Neural progenitor cell (in vitro differentiated cells): Measurements from ENCODE around the gene MAPK10. TPM values are rescaled to one million over a fixed set of nuclear protein-coding genes. Genes with fewer than 3 reads are reported as not detected.
A peak's percentile ranks its signal among the peaks of the same experiment; 100 is the strongest.

Source experiments
- DNase-seq: peaks from one replicate; pipeline ENCODE4 v3.0.0-alpha.2; 2016; ENCODE audit warnings: low spot score
- H2AFZ ChIP-seq: fragments of 200-600 bp; sonication (generic); replicated peaks from 2 replicates; pipeline ENCODE4 v1.6.1; 2016; ENCODE audit warnings: antibody characterized with exemption
- H3F3A ChIP-seq: fragments of 200-600 bp; sonication (generic); 2 replicates; pipeline ENCODE4 v1.6.1; 2016; ENCODE audit warnings: antibody characterized with exemption, low read depth
- H3K27ac ChIP-seq: fragments of 200-600 bp; sonication (generic); 2 replicates; pipeline ENCODE4 v1.5.1; 2016; ENCODE audit warnings: mild to moderate bottlenecking
- H3K27me3 ChIP-seq: fragments of 200-600 bp; sonication (generic); 2 replicates; pipeline ENCODE4 v1.6.1; 2016; ENCODE audit warnings: mild to moderate bottlenecking, moderate library complexity
- H3K36me3 ChIP-seq: fragments of 200-600 bp; sonication (generic); 2 replicates; pipeline ENCODE4 v1.5.1; 2016
- H3K4me1 ChIP-seq: fragments of 200-600 bp; sonication (generic); 2 replicates; pipeline ENCODE4 v1.6.1; 2016; ENCODE audit warnings: mixed run types
- H3K4me2 ChIP-seq: fragments of 200-600 bp; sonication (generic); 2 replicates; pipeline ENCODE4 v1.6.1; 2016
- H3K4me3 ChIP-seq: fragments of 200-600 bp; sonication (generic); 2 replicates; pipeline ENCODE4 v1.5.1; 2016
- H3K79me2 ChIP-seq: fragments of 200-600 bp; sonication (generic); 2 replicates; pipeline ENCODE4 v1.6.1; 2016; ENCODE audit warnings: low read depth
- H3K9ac ChIP-seq: fragments of 200-600 bp; sonication (generic); 2 replicates; pipeline ENCODE4 v1.6.1; 2016
- H3K9me3 ChIP-seq: fragments of 200-600 bp; sonication (generic); 2 replicates; pipeline ENCODE4 v1.5.1; 2016; ENCODE audit warnings: low read depth
- H4K20me1 ChIP-seq: fragments of 200-600 bp; sonication (generic); 2 replicates; pipeline ENCODE4 v1.6.1; 2016; ENCODE audit warnings: low read depth
- H3K27ac Mint-ChIP-seq: 3 replicates; pipeline ENCODE4 v1.8.0; 2021; ENCODE audit warnings: mixed read lengths
- H3K27me3 Mint-ChIP-seq: 2 replicates; pipeline ENCODE4 v1.8.0; 2022; ENCODE audit warnings: low read depth, mild to moderate bottlenecking, inconsistent platforms, moderate library complexity, mixed read lengths; ENCODE audit not compliant: insufficient read depth
- H3K36me3 Mint-ChIP-seq: 3 replicates; pipeline ENCODE4 v1.8.0; 2021; ENCODE audit warnings: mixed read lengths
- H3K4me1 Mint-ChIP-seq: 3 replicates; pipeline ENCODE4 v1.8.0; 2021; ENCODE audit warnings: mixed read lengths
- H3K4me3 Mint-ChIP-seq: 3 replicates; pipeline ENCODE4 v1.8.0; 2021; ENCODE audit warnings: mild to moderate bottlenecking, moderate library complexity, mixed read lengths
- H3K9me3 Mint-ChIP-seq: 3 replicates; pipeline ENCODE4 v1.8.0; 2020; ENCODE audit warnings: mixed read lengths
- CTCF ChIP-seq: fragments of 200-600 bp; sonication (generic); IDR thresholded peaks from 2 replicates; pipeline ENCODE4 v1.5.1; 2017; ENCODE audit warnings: antibody characterized with exemption, mild to moderate bottlenecking
- EZH2 ChIP-seq: fragments of 200-600 bp; sonication (generic); IDR thresholded peaks from 2 replicates; pipeline ENCODE4 v1.6.1; 2017; ENCODE audit warnings: antibody characterized with exemption, mild to moderate bottlenecking, moderate library complexity
- EZH2phosphoT487 ChIP-seq: fragments of 200-600 bp; sonication (generic); IDR thresholded peaks from 2 replicates; pipeline ENCODE4 v1.6.1; 2017; ENCODE audit warnings: antibody characterized with exemption
- total RNA-seq: library from RNA; depleted of rRNA; stranded (reverse); fragments of >200 nt; gene quantifications from 2 replicates; pipeline ENCODE4 v1.2.3, GENCODE V29; 2015; ENCODE audit warnings: low replicate concordance

MAPK10 gene
- total RNA-seq, 1 donor from 2014 or later = 383 TPM

- Mint-ChIP-seq H3K27me3 (no peaks in the 10 kb centered on the region), H3K4me3 (no peak overlapping the region), H3K4me1 (peaks cover 12% of the 10 kb centered on the region), H3K9me3 (peaks cover 11% of the 10 kb centered on the region), H3K27ac (peak overlapping the region; percentile 51), H3K36me3 (peaks cover 7% of the 10 kb centered on the region)
- Histone ChIP-seq H4K20me1 (no peaks in the 10 kb centered on the region), H3K4me2 (no peak overlapping the region), H3K4me3 (no peak overlapping the region), H3K79me2 (peaks cover 48% of the 10 kb centered on the region), H2AFZ (no peak overlapping the region), H3K27ac (peak overlapping the region; percentile 43), H3F3A (peaks cover 22% of the 10 kb centered on the region), H3K9me3 (peaks cover 6% of the 10 kb centered on the region), H3K27me3 (no peaks in the 10 kb centered on the region), H3K9ac (no peak overlapping the region), H3K4me1 (peaks cover 22% of the 10 kb centered on the region), H3K36me3 (no peaks in the 10 kb centered on the region)
- TF ChIP-seq EZH2phosphoT487 (no peak), EZH2 (no peak), CTCF (no peak)
- DNase-seq = no peak
These were observed 156.7 kb downstream of the MAPK10 start for GRCh38 chr4:86203176-86203575.

GRCh38 chr4:86185659-86186058, 174.2 kb downstream of the MAPK10 start:
- peaks cover 43% of the 10 kb centered on the region for H3K36me3 Mint-ChIP-seq
- H3K9me3 Mint-ChIP-seq = peaks cover 30% of the 10 kb centered on the region
- H3K4me1 Mint-ChIP-seq = no peaks in the 10 kb centered on the region
- Histone ChIP-seq H3K79me2 (no peaks in the 10 kb centered on the region), H2AFZ (no peak overlapping the region), H3K27me3 (no peaks in the 10 kb centered on the region), H3K4me3 (no peak overlapping the region), H3F3A (peaks cover 3% of the 10 kb centered on the region), H3K4me2 (no peak overlapping the region), H3K4me1 (no peaks in the 10 kb centered on the region), H4K20me1 (no peaks in the 10 kb centered on the region), H3K36me3 (peaks cover 21% of the 10 kb centered on the region), H3K27ac (no peak overlapping the region), H3K9me3 (peaks cover 11% of the 10 kb centered on the region), H3K9ac (no peak overlapping the region)
- no peaks in the 10 kb centered on the region for H3K27me3 Mint-ChIP-seq
- no peak overlapping the region for H3K4me3 Mint-ChIP-seq
- DNase-seq = no peak
- H3K27ac Mint-ChIP-seq = no peak overlapping the region
- TF ChIP-seq EZH2phosphoT487 (no peak), CTCF (no peak), EZH2 (no peak)

- Histone ChIP-seq H3K27ac (no peak overlapping the region), H3K4me3 (no peak overlapping the region), H3K27me3 (no peaks in the 10 kb centered on the region), H2AFZ (no peak overlapping the region), H4K20me1 (no peaks in the 10 kb centered on the region), H3K79me2 (peaks cover 3% of the 10 kb centered on the region), H3K4me1 (no peaks in the 10 kb centered on the region), H3K36me3 (peaks cover 16% of the 10 kb centered on the region), H3K9ac (no peak overlapping the region), H3K4me2 (no peak overlapping the region), H3K9me3 (peaks cover 7% of the 10 kb centered on the region), H3F3A (peaks cover 3% of the 10 kb centered on the region)
- H3K4me1 Mint-ChIP-seq = no peaks in the 10 kb centered on the region
- no peak for DNase-seq
- TF ChIP-seq EZH2 (no peak), CTCF (no peak), EZH2phosphoT487 (no peak)
- H3K27ac Mint-ChIP-seq = no peak overlapping the region
- peaks cover 43% of the 10 kb centered on the region for H3K36me3 Mint-ChIP-seq
- H3K9me3 Mint-ChIP-seq = peaks cover 29% of the 10 kb centered on the region
- no peak overlapping the region for H3K4me3 Mint-ChIP-seq
- no peaks in the 10 kb centered on the region for H3K27me3 Mint-ChIP-seq
These were observed 175.0 kb downstream of the MAPK10 start for GRCh38 chr4:86184901-86185285.
